ENCODE results near the gene CLRN1. TPM values are rescaled to one million over a fixed set of nuclear protein-coding genes. Genes with fewer than 3 reads are reported as not detected.

The CLRN1 gene
- total RNA-seq, 1 donor from 2014 or later = not detected

DNA sequence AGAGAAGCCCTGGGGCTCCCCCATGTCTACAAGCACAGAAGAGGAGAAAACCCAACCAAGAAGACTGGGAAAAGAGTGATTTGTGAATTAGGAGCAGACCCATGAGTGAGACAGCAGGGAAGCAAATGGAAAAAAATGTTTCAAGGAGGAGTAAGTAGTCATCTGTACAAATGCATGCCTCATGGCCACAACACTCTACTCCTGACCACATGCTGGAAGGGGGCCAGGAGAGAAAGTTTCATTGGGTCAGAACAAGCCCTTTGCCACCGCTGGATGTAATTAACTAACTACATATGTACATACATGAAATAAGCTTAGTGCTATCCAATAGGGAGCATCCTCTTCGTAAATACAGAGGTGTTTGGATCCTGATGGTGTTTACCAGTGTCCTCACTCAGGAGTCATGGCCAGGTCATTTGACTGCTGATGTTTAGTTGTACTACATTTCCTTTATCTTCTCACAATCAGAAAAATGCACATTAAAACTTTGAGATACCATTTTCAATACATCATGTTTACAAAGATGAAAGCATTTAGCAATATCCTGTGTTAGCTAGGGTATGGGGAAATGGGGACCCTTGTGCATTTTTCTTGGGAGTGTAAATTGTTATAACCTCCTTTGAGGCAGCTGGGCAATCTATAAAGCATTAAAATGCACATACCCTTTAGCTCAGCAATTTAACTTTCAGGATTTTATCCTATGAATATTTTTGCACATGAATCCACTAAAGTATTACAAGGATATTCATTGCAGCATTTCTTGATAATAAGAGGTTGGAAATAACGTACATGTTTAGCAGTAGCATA, 27.1 kb downstream of the CLRN1 start:
- TF ChIP-seq, protein P1, sequence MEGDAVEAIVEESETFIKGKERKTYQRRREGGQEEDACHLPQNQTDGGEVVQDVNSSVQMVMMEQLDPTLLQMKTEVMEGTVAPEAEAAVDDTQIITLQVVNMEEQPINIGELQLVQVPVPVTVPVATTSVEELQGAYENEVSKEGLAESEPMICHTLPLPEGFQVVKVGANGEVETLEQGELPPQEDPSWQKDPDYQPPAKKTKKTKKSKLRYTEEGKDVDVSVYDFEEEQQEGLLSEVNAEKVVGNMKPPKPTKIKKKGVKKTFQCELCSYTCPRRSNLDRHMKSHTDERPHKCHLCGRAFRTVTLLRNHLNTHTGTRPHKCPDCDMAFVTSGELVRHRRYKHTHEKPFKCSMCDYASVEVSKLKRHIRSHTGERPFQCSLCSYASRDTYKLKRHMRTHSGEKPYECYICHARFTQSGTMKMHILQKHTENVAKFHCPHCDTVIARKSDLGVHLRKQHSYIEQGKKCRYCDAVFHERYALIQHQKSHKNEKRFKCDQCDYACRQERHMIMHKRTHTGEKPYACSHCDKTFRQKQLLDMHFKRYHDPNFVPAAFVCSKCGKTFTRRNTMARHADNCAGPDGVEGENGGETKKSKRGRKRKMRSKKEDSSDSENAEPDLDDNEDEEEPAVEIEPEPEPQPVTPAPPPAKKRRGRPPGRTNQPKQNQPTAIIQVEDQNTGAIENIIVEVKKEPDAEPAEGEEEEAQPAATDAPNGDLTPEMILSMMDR (IDR thresholded peaks at IDR 0.05; ENCODE audit: unreplicated experiment) = no peak
- H3K4me3 Mint-ChIP-seq (ENCODE audit: low read depth) = no peak overlapping the region
- H3K4me1 Mint-ChIP-seq (ENCODE audit: low read depth) = no peaks in the 10 kb centered on the region
- no peak overlapping the region for H3K27ac Mint-ChIP-seq
- H3K9me3 Mint-ChIP-seq (ENCODE audit: low read depth) = no peaks in the 10 kb centered on the region
- DNase-seq (ENCODE audit: low spot score, unreplicated experiment) = no peak
- H3K27me3 Mint-ChIP-seq = peaks cover 3% of the 10 kb centered on the region
- H3K36me3 Mint-ChIP-seq (ENCODE audit: insufficient read depth) = no peaks in the 10 kb centered on the region

DNA sequence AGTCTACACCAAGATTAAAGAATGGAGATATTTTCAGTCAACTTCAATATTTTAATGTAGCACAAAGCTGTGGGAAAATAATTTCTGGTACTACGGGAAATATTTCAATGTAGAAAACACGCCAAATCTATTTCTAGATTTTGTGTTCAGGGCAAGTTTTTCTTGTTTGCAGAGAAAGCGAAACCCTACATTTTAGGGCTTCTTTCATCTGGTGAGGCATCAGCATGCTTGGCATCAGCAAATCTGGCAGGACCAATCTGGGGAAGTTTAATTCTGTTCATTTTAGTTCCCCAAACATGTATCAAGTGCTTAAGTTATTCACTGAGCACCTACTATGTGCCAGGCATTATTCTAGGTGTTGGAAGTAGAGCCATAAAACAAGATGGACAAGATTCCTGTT, 30.3 kb downstream of the CLRN1 start:
- TF ChIP-seq, protein P1 (IDR thresholded peaks at IDR 0.05; ENCODE audit: unreplicated experiment) = no peak
- no peak overlapping the region for H3K4me3 Mint-ChIP-seq (ENCODE audit: low read depth)
- H3K27me3 Mint-ChIP-seq = peaks cover 6% of the 10 kb centered on the region
- no peaks in the 10 kb centered on the region for H3K9me3 Mint-ChIP-seq (ENCODE audit: low read depth)
- DNase-seq (ENCODE audit: low spot score, unreplicated experiment) = no peak
- H3K36me3 Mint-ChIP-seq (ENCODE audit: insufficient read depth) = no peaks in the 10 kb centered on the region
- H3K27ac Mint-ChIP-seq = no peak overlapping the region
- peaks cover 2% of the 10 kb centered on the region for H3K4me1 Mint-ChIP-seq (ENCODE audit: low read depth)

DNA sequence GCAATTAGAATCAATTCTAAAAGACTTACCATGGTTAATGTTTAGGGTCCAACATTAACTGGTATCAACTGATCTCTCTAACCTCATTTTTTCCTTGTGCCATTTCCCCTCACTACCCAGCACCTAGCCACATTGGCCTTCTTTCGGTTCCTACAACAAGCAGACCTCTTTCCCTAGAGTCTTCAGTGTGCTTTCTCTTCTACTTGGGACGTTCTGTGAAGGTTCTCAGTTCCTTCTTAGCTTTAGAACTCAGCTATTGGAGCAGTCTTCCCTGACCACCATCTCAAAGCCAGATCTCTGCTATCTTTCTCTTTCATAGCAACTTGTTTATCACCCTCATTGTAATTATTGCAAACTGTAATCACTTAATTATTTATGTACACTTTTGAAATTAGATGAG, 35.8 kb downstream of the CLRN1 start:
- TF ChIP-seq, protein P1 (IDR thresholded peaks at IDR 0.05; ENCODE audit: unreplicated experiment) = no peak
- Mint-ChIP-seq H3K4me3 (ENCODE audit: low read depth) (no peak overlapping the region), H3K27ac (no peak overlapping the region), H3K9me3 (ENCODE audit: low read depth) (peaks cover 3% of the 10 kb centered on the region), H3K36me3 (ENCODE audit: insufficient read depth) (no peaks in the 10 kb centered on the region), H3K4me1 (ENCODE audit: low read depth) (peaks cover 2% of the 10 kb centered on the region), H3K27me3 (peaks cover 7% of the 10 kb centered on the region)
- DNase-seq (ENCODE audit: low spot score, unreplicated experiment) = no peak

DNA sequence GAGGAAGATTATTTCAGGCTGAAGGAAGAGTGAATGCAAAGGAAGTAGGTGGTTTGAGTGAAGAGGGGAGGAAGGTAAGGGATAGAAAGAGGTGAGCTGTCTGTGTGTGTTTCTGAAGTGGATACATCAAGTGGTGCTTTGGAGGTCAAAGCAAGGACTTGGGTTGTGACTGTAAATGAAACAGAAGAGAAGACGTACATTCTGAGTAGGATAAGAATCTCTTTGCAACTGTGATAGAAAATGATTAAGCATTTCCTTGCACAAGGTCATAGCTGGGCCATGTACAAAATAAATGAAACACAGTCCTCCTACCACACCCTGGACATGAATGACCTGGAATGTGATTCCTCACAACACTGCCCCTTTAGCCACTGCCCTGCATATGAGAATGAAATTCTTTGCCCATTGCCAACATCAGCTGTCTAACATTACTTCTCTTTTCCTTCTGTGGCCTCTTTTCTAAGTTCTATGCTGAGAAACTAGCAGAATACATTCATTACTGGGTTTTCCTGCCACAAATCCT, 39.0 kb downstream of the CLRN1 start:
- H3K27me3 Mint-ChIP-seq = peaks cover 6% of the 10 kb centered on the region

DNA sequence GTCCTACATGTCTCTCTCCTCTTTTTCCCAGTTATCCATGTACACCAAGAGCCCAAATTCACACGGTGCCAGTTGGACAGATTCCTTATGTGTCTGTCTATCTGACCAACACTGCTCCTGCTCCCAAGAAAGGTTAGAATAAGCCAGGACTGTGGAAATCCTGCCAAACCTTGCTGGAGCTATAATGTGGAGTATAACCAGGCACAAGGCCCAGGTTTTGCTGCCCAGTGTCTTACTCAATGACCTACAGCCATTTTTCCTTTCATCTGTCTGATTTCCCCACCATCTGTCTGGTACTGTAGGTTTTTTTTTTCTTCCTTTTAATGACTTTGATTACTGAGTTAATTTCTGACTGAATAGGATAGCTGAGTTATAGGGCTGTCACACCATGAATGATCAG, 40.8 kb downstream of the CLRN1 start:
- Mint-ChIP-seq H3K36me3 (ENCODE audit: insufficient read depth) (no peaks in the 10 kb centered on the region), H3K27me3 (peaks cover 9% of the 10 kb centered on the region), H3K4me1 (ENCODE audit: low read depth) (no peaks in the 10 kb centered on the region), H3K4me3 (ENCODE audit: low read depth) (no peak overlapping the region), H3K27ac (no peak overlapping the region), H3K9me3 (ENCODE audit: low read depth) (peaks cover 3% of the 10 kb centered on the region)
- no peak for DNase-seq (ENCODE audit: low spot score, unreplicated experiment)
- TF ChIP-seq, protein P1 (IDR thresholded peaks at IDR 0.05; ENCODE audit: unreplicated experiment) = no peak

More for the DNA sequence above, 39.0 kb downstream of the CLRN1 start:
- Mint-ChIP-seq H3K27ac (no peak overlapping the region), H3K9me3 (ENCODE audit: low read depth) (peaks cover 3% of the 10 kb centered on the region), H3K4me3 (ENCODE audit: low read depth) (no peak overlapping the region), H3K36me3 (ENCODE audit: insufficient read depth) (no peaks in the 10 kb centered on the region), H3K4me1 (ENCODE audit: low read depth) (no peaks in the 10 kb centered on the region)
- TF ChIP-seq, protein P1 (IDR thresholded peaks at IDR 0.05; ENCODE audit: unreplicated experiment) = no peak
- DNase-seq (ENCODE audit: low spot score, unreplicated experiment) = no peak
